OCI-LY1 (cell line): ENCODE results near the gene FGF7.

Experiments used
- H2AFZ ChIP-seq: fragments of 200-600 bp; sonication (generic), shearing (Covaris generic); 2 replicates; pipeline ENCODE4 v1.6.0; 2014; ENCODE audit warnings: antibody characterized with exemption, mild to moderate bottlenecking, low read length
- H3F3A ChIP-seq: fragments of 200-600 bp; sonication (generic), shearing (Covaris generic); 2 replicates; pipeline ENCODE4 v1.6.0; 2014; ENCODE audit warnings: mild to moderate bottlenecking, antibody characterized with exemption, low read length, moderate library complexity; ENCODE audit not compliant: insufficient read depth
- H3K27ac ChIP-seq: fragments of 200-600 bp; sonication (generic); 2 replicates; pipeline ENCODE4 v1.5.1; 2014; ENCODE audit warnings: low read length, mixed run types, mild to moderate bottlenecking, low read depth; ENCODE audit not compliant: poor library complexity, severe bottlenecking
- H3K27me3 ChIP-seq: fragments of 200-600 bp; sonication (generic); 2 replicates; pipeline ENCODE4 v1.6.0; 2014; ENCODE audit warnings: antibody characterized with exemption, mild to moderate bottlenecking, low read length, moderate library complexity; ENCODE audit not compliant: insufficient read depth
- H3K36me3 ChIP-seq: fragments of 200-600 bp; sonication (generic); 2 replicates; pipeline ENCODE4 v1.6.1; 2014; ENCODE audit warnings: mild to moderate bottlenecking, antibody characterized with exemption, low read length, moderate library complexity, mixed read lengths; ENCODE audit not compliant: insufficient read depth
- H3K4me1 ChIP-seq: fragments of 200-600 bp; sonication (generic); 2 replicates; pipeline ENCODE4 v1.5.1; 2014; ENCODE audit warnings: mild to moderate bottlenecking, low read length, moderate library complexity; ENCODE audit not compliant: insufficient read depth, severe bottlenecking
- H3K4me2 ChIP-seq: fragments of 200-600 bp; sonication (generic), shearing (Covaris generic); 2 replicates; pipeline ENCODE4 v1.6.1; 2014; ENCODE audit warnings: low read length
- H3K4me3 ChIP-seq: fragments of 200-600 bp; sonication (generic); 2 replicates; pipeline ENCODE4 v1.5.1; 2014; ENCODE audit warnings: low read length, low read depth, mild to moderate bottlenecking, mixed read lengths; ENCODE audit not compliant: poor library complexity, severe bottlenecking
- H3K79me2 ChIP-seq: fragments of 200-600 bp; shearing (Covaris generic); 2 replicates; pipeline ENCODE4 v1.6.1; 2016; ENCODE audit warnings: mixed run types, low read length, mixed read lengths; ENCODE audit not compliant: insufficient read depth
- H3K9ac ChIP-seq: fragments of 200-600 bp; sonication (generic), shearing (Covaris generic); 2 replicates; pipeline ENCODE4 v1.6.1; 2014; ENCODE audit warnings: mild to moderate bottlenecking, low read length, mixed read lengths
- H3K9me2 ChIP-seq: fragments of 200-600 bp; sonication (generic), shearing (Covaris generic); 2 replicates; pipeline ENCODE4 v1.6.1; 2014; ENCODE audit warnings: low read depth, mild to moderate bottlenecking, low read length, mixed read lengths
- H3K9me3 ChIP-seq: fragments of 200-600 bp; shearing (Covaris generic); 2 replicates; pipeline ENCODE4 v1.6.1; 2014; ENCODE audit warnings: low read length, mixed read lengths
- H4K20me1 ChIP-seq: fragments of 200-600 bp; sonication (generic), shearing (Covaris generic); 2 replicates; pipeline ENCODE4 v1.6.0; 2016; ENCODE audit warnings: mild to moderate bottlenecking, low read length; ENCODE audit not compliant: insufficient read depth
- EZH2 ChIP-seq: fragments of 200-600 bp; sonication (generic), shearing (Covaris generic); IDR thresholded peaks from 2 replicates; pipeline ENCODE4 v1.8.0; 2017; ENCODE audit warnings: borderline replicate concordance, mixed run types, mild to moderate bottlenecking, antibody characterized with exemption, low read length, moderate library complexity, mixed read lengths
- TF ChIP-seq, protein P1 (sequence below): fragments of 200-600 bp; sonication (generic), shearing (Covaris generic); IDR thresholded peaks from 2 replicates; pipeline ENCODE4 v1.5.1; 2017; ENCODE audit warnings: mild to moderate bottlenecking, antibody characterized with exemption, low read length, moderate library complexity, mixed read lengths

The FGF7 gene

GRCh38 chr15:49439678-49440395, 16.8 kb downstream of the FGF7 start:
- Histone ChIP-seq H3K4me1 (peaks cover 21% of the 10 kb centered on the region), H3K27me3 (no peaks in the 10 kb centered on the region), H3K9ac (no peak overlapping the region), H3K9me2 (no peaks in the 10 kb centered on the region), H3K79me2 (no peaks in the 10 kb centered on the region), H3K4me2 (no peak overlapping the region), H3K36me3 (no peaks in the 10 kb centered on the region), H4K20me1 (no peaks in the 10 kb centered on the region), H3K9me3 (no peaks in the 10 kb centered on the region), H2AFZ (peak overlapping the region; percentile 73; the same call in 1 of the 2 replicates), H3K27ac (no peak overlapping the region), H3K4me3 (no peak overlapping the region), H3F3A (no peaks in the 10 kb centered on the region)
- TF ChIP-seq EZH2, result no peak
- TF ChIP-seq, protein P1, sequence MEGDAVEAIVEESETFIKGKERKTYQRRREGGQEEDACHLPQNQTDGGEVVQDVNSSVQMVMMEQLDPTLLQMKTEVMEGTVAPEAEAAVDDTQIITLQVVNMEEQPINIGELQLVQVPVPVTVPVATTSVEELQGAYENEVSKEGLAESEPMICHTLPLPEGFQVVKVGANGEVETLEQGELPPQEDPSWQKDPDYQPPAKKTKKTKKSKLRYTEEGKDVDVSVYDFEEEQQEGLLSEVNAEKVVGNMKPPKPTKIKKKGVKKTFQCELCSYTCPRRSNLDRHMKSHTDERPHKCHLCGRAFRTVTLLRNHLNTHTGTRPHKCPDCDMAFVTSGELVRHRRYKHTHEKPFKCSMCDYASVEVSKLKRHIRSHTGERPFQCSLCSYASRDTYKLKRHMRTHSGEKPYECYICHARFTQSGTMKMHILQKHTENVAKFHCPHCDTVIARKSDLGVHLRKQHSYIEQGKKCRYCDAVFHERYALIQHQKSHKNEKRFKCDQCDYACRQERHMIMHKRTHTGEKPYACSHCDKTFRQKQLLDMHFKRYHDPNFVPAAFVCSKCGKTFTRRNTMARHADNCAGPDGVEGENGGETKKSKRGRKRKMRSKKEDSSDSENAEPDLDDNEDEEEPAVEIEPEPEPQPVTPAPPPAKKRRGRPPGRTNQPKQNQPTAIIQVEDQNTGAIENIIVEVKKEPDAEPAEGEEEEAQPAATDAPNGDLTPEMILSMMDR, result no peak

DNA sequence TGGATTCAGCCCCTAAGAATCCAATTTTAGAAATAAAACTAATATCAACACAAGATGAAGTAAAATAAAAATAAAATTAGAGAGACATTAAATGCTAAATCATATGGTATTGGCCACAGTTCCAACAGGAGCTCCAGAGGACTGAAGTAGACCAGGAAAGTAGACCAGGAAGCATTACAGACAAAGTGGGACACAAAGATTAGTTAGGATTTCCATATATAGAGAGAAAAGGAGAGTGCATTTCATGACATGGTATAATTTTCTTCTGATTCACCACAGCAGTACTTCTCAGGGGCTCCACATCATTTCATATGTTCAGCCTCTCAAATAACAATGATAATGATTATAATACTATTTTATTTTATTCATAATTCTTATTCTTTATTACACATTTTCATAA, 18.3 kb downstream of the FGF7 start:
- no peak overlapping the region for H3K4me3 ChIP-seq

GRCh38 chr15:49441816-49442215, 18.8 kb downstream of the FGF7 start:
- Histone ChIP-seq H3K79me2 (no peaks in the 10 kb centered on the region), H2AFZ (no peak overlapping the region), H3K9me3 (no peaks in the 10 kb centered on the region), H3K9me2 (no peaks in the 10 kb centered on the region), H3K4me1 (peaks cover 21% of the 10 kb centered on the region), H4K20me1 (no peaks in the 10 kb centered on the region), H3K4me3 (no peak overlapping the region), H3K36me3 (no peaks in the 10 kb centered on the region), H3F3A (no peaks in the 10 kb centered on the region), H3K9ac (no peak overlapping the region), H3K27ac (no peak overlapping the region), H3K4me2 (no peak overlapping the region), H3K27me3 (no peaks in the 10 kb centered on the region)
- TF ChIP-seq EZH2, result no peak
- TF ChIP-seq, protein P1, result no peak

More for the DNA sequence above, 18.3 kb downstream of the FGF7 start:
- no peaks in the 10 kb centered on the region for H3F3A ChIP-seq
- peaks cover 21% of the 10 kb centered on the region for H3K4me1 ChIP-seq
- H4K20me1 ChIP-seq, result no peaks in the 10 kb centered on the region
- H2AFZ ChIP-seq, result no peak overlapping the region
- no peaks in the 10 kb centered on the region for H3K79me2 ChIP-seq
- H3K9me3 ChIP-seq, result no peaks in the 10 kb centered on the region
- H3K27ac ChIP-seq, result no peak overlapping the region
- H3K9me2 ChIP-seq, result no peaks in the 10 kb centered on the region
- no peak overlapping the region for H3K9ac ChIP-seq
- no peak overlapping the region for H3K4me2 ChIP-seq
- no peaks in the 10 kb centered on the region for H3K27me3 ChIP-seq
- H3K36me3 ChIP-seq, result no peaks in the 10 kb centered on the region
- TF ChIP-seq EZH2, result no peak
- TF ChIP-seq, protein P1, result no peak
